Activated naive CD4-positive, alpha-beta T cell treated with anti-CD3 and anti-CD28 coated beads, Interleukin-2, amount 50 U/mL, for 24 hours (primary cell): ENCODE measurements around the gene GALM.
"Not testable (repeated sequence)": the region's sequence is repeated elsewhere in the genome, so short reads cannot be mapped to it uniquely, and the experiment has no call there.

Experiments
- H3K27ac Mint-ChIP-seq: one replicate; pipeline ENCODE4 v1.8.0; 2021; ENCODE audit warnings: mild to moderate bottlenecking, mixed read lengths
- H3K27me3 Mint-ChIP-seq: one replicate; pipeline ENCODE4 v1.8.0; 2021; ENCODE audit warnings: mixed read lengths
- H3K36me3 Mint-ChIP-seq: one replicate; pipeline ENCODE4 v1.8.0; 2021; ENCODE audit warnings: mixed read lengths
- H3K4me1 Mint-ChIP-seq: one replicate; pipeline ENCODE4 v1.8.0; 2021; ENCODE audit warnings: mixed read lengths
- H3K4me3 Mint-ChIP-seq: one replicate; pipeline ENCODE4 v1.8.0; 2021; ENCODE audit warnings: mild to moderate bottlenecking, mixed read lengths
- H3K9me3 Mint-ChIP-seq: one replicate; pipeline ENCODE4 v1.8.0; 2021; ENCODE audit warnings: mixed read lengths

The GALM gene

DNA sequence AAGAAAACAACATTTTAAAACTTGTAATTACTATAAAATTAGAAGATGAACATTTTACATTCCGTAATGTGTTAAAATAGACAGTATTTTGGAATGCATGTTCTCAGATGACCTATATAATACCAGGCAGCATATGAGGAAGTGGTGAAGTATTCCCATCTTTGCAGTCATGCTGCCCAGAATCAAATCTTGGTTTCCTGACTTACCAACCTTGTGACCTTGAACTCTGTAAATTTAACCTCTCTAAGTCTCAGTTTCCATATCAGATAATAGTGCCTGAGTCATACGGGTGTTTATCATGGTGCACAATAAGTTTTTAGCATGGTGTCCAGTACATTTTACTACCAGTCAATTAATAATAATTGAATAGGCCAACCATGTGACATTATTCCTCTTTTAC, 7.3 kb upstream of the GALM start:
- H3K36me3 Mint-ChIP-seq, result no peaks in the 10 kb centered on the region
- no peaks in the 10 kb centered on the region for H3K9me3 Mint-ChIP-seq
- H3K4me1 Mint-ChIP-seq, result peaks cover 27% of the 10 kb centered on the region
- no peak overlapping the region for H3K4me3 Mint-ChIP-seq
- H3K27me3 Mint-ChIP-seq, result no peaks in the 10 kb centered on the region
- H3K27ac Mint-ChIP-seq, result no peak overlapping the region

- Mint-ChIP-seq H3K27me3 (no peaks in the 10 kb centered on the region), H3K4me3 (no peak overlapping the region), H3K27ac (no peak overlapping the region), H3K4me1 (peaks cover 27% of the 10 kb centered on the region), H3K9me3 (no peaks in the 10 kb centered on the region), H3K36me3 (no peaks in the 10 kb centered on the region)
Measured at GRCh38 chr2:38659115-38659514, 6.8 kb upstream of the GALM start.

DNA sequence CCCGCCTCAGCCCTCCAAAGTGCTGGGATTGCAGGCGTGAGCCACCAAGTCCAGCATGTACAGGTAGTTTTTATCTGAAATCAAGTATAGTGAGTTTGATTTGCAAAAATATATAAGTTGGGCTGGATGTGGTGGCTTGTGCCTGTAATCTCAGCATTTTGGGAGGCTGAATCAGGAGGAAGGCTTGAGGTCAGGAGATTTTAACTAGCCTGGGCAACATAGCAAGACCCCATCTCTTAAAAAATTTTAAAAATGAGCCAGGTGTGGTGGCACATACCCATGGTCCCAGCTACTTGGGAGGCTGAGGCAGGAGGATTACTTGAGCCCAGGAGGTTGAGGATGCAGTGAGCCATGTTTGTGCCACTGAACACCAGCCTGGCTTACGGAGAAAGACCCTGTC, 5.6 kb upstream of the GALM start:
- H3K4me1 Mint-ChIP-seq, result peaks cover 26% of the 10 kb centered on the region

GRCh38 chr2:38661306-38661705, 4.6 kb upstream of the GALM start:
- H3K9me3 Mint-ChIP-seq, result no peaks in the 10 kb centered on the region
- H3K36me3 Mint-ChIP-seq, result peaks cover 1% of the 10 kb centered on the region
- peaks cover 29% of the 10 kb centered on the region for H3K4me1 Mint-ChIP-seq
- no peak overlapping the region for H3K27ac Mint-ChIP-seq
- no peak overlapping the region for H3K4me3 Mint-ChIP-seq
- no peaks in the 10 kb centered on the region for H3K27me3 Mint-ChIP-seq

More for the DNA sequence above, 5.6 kb upstream of the GALM start:
- H3K9me3 Mint-ChIP-seq, result no peaks in the 10 kb centered on the region
- H3K36me3 Mint-ChIP-seq, result no peaks in the 10 kb centered on the region
- H3K27ac Mint-ChIP-seq, result no peak overlapping the region
- no peak overlapping the region for H3K4me3 Mint-ChIP-seq
- no peaks in the 10 kb centered on the region for H3K27me3 Mint-ChIP-seq

DNA sequence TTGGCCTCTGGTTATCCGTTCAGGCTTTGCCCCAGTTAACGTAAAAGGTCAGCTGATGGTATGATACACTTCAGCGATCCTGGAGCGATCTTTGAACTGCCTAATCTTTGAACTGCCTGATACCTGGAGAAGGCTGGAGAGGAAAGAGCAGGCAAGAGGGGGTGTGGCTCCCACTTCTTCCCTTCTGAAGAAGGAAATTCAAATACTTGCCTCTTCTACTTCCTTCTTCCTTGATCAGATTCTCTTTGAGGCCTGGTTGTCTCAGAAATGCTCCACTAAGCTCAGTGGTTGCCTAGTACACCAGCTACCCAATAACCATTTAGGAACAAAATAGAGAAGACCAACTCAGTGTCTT, 619 bp downstream of the GALM start:
- peak overlapping the region; percentile 89 for H3K4me3 Mint-ChIP-seq
- peaks cover 69% of the 10 kb centered on the region for H3K4me1 Mint-ChIP-seq
- peak overlapping the region; percentile 99 for H3K27ac Mint-ChIP-seq
- H3K27me3 Mint-ChIP-seq, result no peaks in the 10 kb centered on the region
- H3K9me3 Mint-ChIP-seq, result no peaks in the 10 kb centered on the region
- peaks cover 4% of the 10 kb centered on the region for H3K36me3 Mint-ChIP-seq

DNA sequence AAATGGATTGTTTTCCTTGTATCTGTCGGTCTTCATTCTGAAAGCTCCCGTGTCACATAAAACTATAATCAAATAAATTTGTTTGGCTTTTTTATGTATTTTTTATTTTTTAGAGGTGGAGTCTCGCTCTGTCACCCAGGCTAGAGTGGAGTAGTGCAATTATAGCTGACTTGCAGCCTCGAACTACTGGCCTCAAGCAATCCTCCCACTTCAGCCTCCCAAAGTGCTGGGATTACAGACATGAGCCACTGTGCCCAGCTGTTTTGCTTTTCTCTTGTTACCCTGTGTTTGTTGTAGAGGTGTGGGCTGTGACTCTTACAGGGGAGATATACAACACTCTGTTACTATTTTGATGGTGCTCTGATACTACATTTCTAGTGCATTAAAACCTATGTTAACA, 2.2 kb downstream of the GALM start:
- Mint-ChIP-seq H3K36me3 (peaks cover 9% of the 10 kb centered on the region), H3K9me3 (no peaks in the 10 kb centered on the region), H3K27me3 (no peaks in the 10 kb centered on the region), H3K4me3 (peak overlapping the region; percentile 89), H3K4me1 (peaks cover 77% of the 10 kb centered on the region), H3K27ac (peak overlapping the region; percentile 99)

- Mint-ChIP-seq H3K4me1 (peaks cover 74% of the 10 kb centered on the region), H3K27me3 (no peaks in the 10 kb centered on the region), H3K9me3 (no peaks in the 10 kb centered on the region), H3K36me3 (peaks cover 10% of the 10 kb centered on the region), H3K4me3 (peak overlapping the region; percentile 49), H3K27ac (peak overlapping the region; percentile 86)
Measured at GRCh38 chr2:38668779-38669479, 3.0 kb downstream of the GALM start.

DNA sequence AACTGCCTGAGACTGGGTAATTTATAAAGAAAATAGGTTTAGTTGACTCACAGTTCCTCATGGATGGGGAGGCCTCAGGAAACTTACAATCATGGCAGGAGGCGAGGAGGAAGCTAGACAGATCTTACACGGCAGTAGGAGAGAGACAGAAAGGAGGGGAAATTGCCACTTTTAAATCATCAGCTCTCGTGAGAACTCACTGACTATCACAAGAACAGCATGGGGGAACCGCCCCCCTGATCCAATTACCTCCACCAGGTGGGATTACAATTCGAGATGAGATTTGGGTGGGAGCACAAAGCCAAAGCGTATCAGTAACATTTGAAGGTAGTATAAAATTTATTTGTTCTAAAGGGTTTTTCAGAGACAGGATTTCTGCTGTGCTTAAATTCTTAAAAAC, 5.4 kb downstream of the GALM start:
- Mint-ChIP-seq H3K36me3 (peaks cover 15% of the 10 kb centered on the region), H3K9me3 (no peaks in the 10 kb centered on the region), H3K4me1 (peaks cover 66% of the 10 kb centered on the region), H3K4me3 (no peak overlapping the region), H3K27me3 (no peaks in the 10 kb centered on the region), H3K27ac (peak overlapping the region; percentile 84)

GRCh38 chr2:38671946-38672345, 6.0 kb downstream of the GALM start:
- Mint-ChIP-seq H3K4me1 (peaks cover 66% of the 10 kb centered on the region), H3K36me3 (peaks cover 17% of the 10 kb centered on the region), H3K27me3 (no peaks in the 10 kb centered on the region), H3K27ac (peak overlapping the region; percentile 82), H3K9me3 (no peaks in the 10 kb centered on the region), H3K4me3 (no peak overlapping the region)

DNA sequence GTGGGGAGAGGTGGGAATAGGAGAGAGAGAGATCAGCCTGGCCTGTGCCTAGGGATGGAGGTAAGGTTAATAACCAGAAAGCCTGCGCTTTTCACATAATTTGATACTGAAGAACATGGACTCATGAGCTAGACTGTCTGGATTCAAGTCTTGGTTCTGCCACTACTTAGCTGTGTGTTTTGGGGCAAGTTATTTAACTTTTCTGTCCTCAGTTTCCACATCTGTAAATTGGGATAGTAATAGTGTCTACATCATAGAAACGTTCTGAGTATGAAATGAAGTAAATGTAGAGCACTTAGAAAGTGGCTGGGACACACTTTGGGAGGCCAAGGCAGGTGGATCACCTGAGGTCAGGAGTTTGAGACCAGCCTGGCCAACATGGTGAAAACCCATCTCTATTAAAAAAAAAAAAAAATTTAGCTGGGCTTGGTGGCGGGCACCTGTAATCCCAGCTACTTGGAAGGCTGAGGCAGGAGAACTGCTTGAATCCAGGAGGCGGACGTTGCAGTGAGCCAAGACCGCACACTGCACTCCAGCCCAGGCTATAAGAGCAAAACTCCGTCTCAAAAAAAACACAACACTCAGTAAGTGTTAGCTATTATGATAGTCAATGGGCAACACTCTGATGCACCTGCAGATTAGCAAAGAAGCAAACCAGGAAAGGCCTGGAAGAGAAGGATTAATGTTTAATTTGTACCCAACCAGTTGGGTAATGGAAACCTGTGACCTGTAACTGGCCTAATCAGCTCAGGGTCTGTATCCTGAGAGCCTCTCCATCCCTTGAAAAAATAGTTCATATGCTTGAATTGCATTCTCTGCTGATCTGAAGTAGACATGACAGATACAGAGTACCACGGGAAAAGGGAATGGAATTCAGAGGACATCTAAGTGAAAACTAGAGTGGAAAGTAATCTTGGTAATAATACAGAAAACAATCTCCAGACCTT, 6.8 kb downstream of the GALM start:
- H3K9me3 Mint-ChIP-seq, result no peaks in the 10 kb centered on the region
- H3K4me1 Mint-ChIP-seq, result peaks cover 68% of the 10 kb centered on the region
- H3K27ac Mint-ChIP-seq, result peak overlapping the region; percentile 81
- H3K4me3 Mint-ChIP-seq, result no peak overlapping the region
- no peaks in the 10 kb centered on the region for H3K27me3 Mint-ChIP-seq
- peaks cover 20% of the 10 kb centered on the region for H3K36me3 Mint-ChIP-seq

DNA sequence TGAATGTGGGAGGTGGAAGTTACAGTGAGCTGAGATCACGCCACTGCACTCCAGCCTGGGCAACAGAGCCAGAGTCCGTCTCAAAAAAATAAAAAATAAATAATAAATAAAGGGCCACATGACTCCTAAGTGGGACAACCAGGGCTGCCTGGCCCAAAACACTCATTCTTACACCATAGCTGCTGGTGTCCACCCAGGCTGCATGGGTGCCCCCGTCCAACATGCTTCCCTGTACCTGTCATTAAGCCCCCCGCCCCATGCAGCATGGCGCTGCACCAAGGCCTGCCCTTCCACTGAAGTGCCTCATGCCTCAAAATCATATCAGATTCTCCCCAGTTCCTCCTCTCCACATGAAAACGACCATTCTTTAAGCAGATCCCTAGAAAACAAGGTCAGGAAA, 10.8 kb downstream of the GALM start:
- no peaks in the 10 kb centered on the region for H3K27me3 Mint-ChIP-seq
- peaks cover 49% of the 10 kb centered on the region for H3K4me1 Mint-ChIP-seq
- no peak overlapping the region for H3K4me3 Mint-ChIP-seq
- H3K27ac Mint-ChIP-seq, result peak overlapping the region; percentile 6
- H3K36me3 Mint-ChIP-seq, result peaks cover 23% of the 10 kb centered on the region
- H3K9me3 Mint-ChIP-seq, result no peaks in the 10 kb centered on the region

- H3K27ac Mint-ChIP-seq, H3K4me3 Mint-ChIP-seq, H3K27me3 Mint-ChIP-seq, H3K9me3 Mint-ChIP-seq: not testable (repeated sequence)
- Mint-ChIP-seq H3K36me3 (peaks cover 27% of the 10 kb centered on the region), H3K4me1 (peaks cover 50% of the 10 kb centered on the region)
Measured at GRCh38 chr2:38680868-38681267, 15.0 kb downstream of the GALM start.

GRCh38 chr2:38682008-38682575, 16.2 kb downstream of the GALM start:
- H3K27ac Mint-ChIP-seq, result peak overlapping the region; percentile 62

DNA sequence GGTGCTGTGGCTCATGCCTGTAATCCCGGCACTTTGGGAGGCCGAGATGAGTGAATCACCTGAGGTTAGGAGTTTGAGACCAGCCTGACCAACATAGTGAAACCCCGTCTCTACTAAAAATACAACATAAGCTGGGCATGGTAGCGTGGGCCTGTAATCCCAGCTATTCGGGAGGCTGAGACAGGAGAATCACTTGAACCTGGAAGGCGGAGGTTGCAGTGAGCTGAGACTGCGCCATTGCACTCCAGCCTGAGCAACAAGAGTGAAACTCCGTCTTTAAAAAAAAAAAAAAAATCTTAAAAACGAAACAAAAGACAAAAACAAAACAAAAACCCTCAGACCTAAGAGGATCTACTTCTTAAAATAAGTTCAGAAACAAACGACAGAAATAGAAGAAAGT, 16.7 kb downstream of the GALM start:
- peaks cover 39% of the 10 kb centered on the region for H3K4me1 Mint-ChIP-seq
- not testable (repeated sequence) for H3K9me3 Mint-ChIP-seq, H3K27me3 Mint-ChIP-seq
- H3K4me3 Mint-ChIP-seq, result peak overlapping the region; percentile 72
- H3K27ac Mint-ChIP-seq, result peak overlapping the region; percentile 68
- peaks cover 21% of the 10 kb centered on the region for H3K36me3 Mint-ChIP-seq

More at GRCh38 chr2:38682008-38682575, 16.2 kb downstream of the GALM start:
- Mint-ChIP-seq H3K4me1 (peaks cover 44% of the 10 kb centered on the region), H3K4me3 (no peak overlapping the region), H3K9me3 (no peaks in the 10 kb centered on the region), H3K27me3 (no peaks in the 10 kb centered on the region), H3K36me3 (peaks cover 23% of the 10 kb centered on the region)

GRCh38 chr2:38683766-38684165, 17.9 kb downstream of the GALM start:
- no peak overlapping the region for H3K27ac Mint-ChIP-seq
- no peak overlapping the region for H3K4me3 Mint-ChIP-seq
- peaks cover 37% of the 10 kb centered on the region for H3K4me1 Mint-ChIP-seq
- no peaks in the 10 kb centered on the region for H3K9me3 Mint-ChIP-seq
- no peaks in the 10 kb centered on the region for H3K27me3 Mint-ChIP-seq
- H3K36me3 Mint-ChIP-seq, result peaks cover 20% of the 10 kb centered on the region
